Liver (tissue), 9 donors: Measurements from ENCODE around the gene NLGN1. TPM values are rescaled to one million over a fixed set of nuclear protein-coding genes. Genes with fewer than 3 reads are reported as not detected.

Experiments used
- DNase-seq: peaks from one replicate; pipeline ENCODE4 v3.0.0-alpha.2; 2017; ENCODE audit warnings: low spot score
- H3K27ac ChIP-seq, 2 donors: one replicate each; pipeline ENCODE4 v1.7.0; 2013; ENCODE audit warnings: inconsistent platforms in 2 of 2, low read length in 2 of 2, control low read depth in 1 of 2, low read depth in 1 of 2, mild to moderate bottlenecking in 1 of 2
- H3K27me3 ChIP-seq, 4 donors: one replicate each; pipeline versions ENCODE4 v1.6.1 to v1.7.0; 2013; ENCODE audit warnings: low read length in 3 of 4, inconsistent platforms in 1 of 4, mild to moderate bottlenecking in 1 of 4, moderate library complexity in 1 of 4; ENCODE audit not compliant: control insufficient read depth in 4 of 4, insufficient read depth in 4 of 4
- H3K36me3 ChIP-seq, 4 donors: one replicate each; pipeline versions ENCODE4 v1.6.1 to v1.7.0; 2013; ENCODE audit warnings: low read length in 3 of 4, mild to moderate bottlenecking in 3 of 4, low read depth in 1 of 4, moderate library complexity in 1 of 4; ENCODE audit not compliant: control insufficient read depth in 4 of 4, insufficient read depth in 3 of 4
- H3K4me1 ChIP-seq, 4 donors: one replicate each; pipeline versions ENCODE4 v1.6.1 to v1.7.0; 2013; ENCODE audit warnings: low read length in 3 of 4, mild to moderate bottlenecking in 3 of 4, moderate library complexity in 1 of 4; ENCODE audit not compliant: control insufficient read depth in 4 of 4, insufficient read depth in 4 of 4
- H3K4me3 ChIP-seq, 3 donors: one replicate each; pipeline versions ENCODE4 v1.6.1 to v1.7.0; 2013; ENCODE audit warnings: low read length in 3 of 3, control low read depth in 1 of 3, low read depth in 1 of 3, mild to moderate bottlenecking in 1 of 3
- H3K9ac ChIP-seq, 2 donors: one replicate each; pipeline ENCODE4 v1.7.0; 2013; ENCODE audit warnings: low read length in 2 of 2, mild to moderate bottlenecking in 2 of 2, moderate library complexity in 2 of 2, control low read depth in 1 of 2, low read depth in 1 of 2
- H3K9me3 ChIP-seq, 4 donors: one replicate each; pipeline versions ENCODE4 v1.6.1 to v1.7.0; 2013; ENCODE audit warnings: low read length in 3 of 4; ENCODE audit not compliant: control insufficient read depth in 4 of 4
- EGR1 ChIP-seq, 2 donors: IDR thresholded peaks; 2 replicates each; pipeline ENCODE4 v1.6.1; 2016 to 2018; ENCODE audit warnings: antibody characterized with exemption in 2 of 2, low read depth in 2 of 2
- FOXA1 ChIP-seq: IDR thresholded peaks from 2 replicates; pipeline ENCODE4 v1.6.1; 2016; ENCODE audit warnings: antibody characterized with exemption
- FOXA2 ChIP-seq: IDR thresholded peaks from 2 replicates; pipeline ENCODE4 v1.6.1; 2016; ENCODE audit warnings: antibody characterized with exemption
- GABPA ChIP-seq, 2 donors: IDR thresholded peaks in 1 of 2; conservative IDR thresholded peaks in 1 of 2; 2 replicates each; pipeline ENCODE4 v1.6.1; 2016; ENCODE audit warnings: antibody characterized with exemption in 2 of 2, mild to moderate bottlenecking in 1 of 2, moderate library complexity in 1 of 2
- HNF4A ChIP-seq, 2 donors: conservative IDR thresholded peaks; 2 replicates each; pipeline ENCODE4 v1.6.1; 2016; ENCODE audit warnings: antibody characterized with exemption in 2 of 2, mild to moderate bottlenecking in 2 of 2
- HNF4G ChIP-seq: IDR thresholded peaks from 2 replicates; pipeline ENCODE4 v1.6.1; 2016; ENCODE audit warnings: antibody characterized with exemption
- JUND ChIP-seq, 2 donors: IDR thresholded peaks; 2 replicates each; pipeline ENCODE4 v1.6.1; 2016; ENCODE audit warnings: antibody characterized with exemption in 2 of 2
- NR2F2 ChIP-seq: IDR thresholded peaks from 2 replicates; pipeline ENCODE4 v1.6.1; 2016; ENCODE audit warnings: antibody characterized with exemption
- RAD21 ChIP-seq, 2 donors: IDR thresholded peaks; 2 replicates each; pipeline ENCODE4 v1.6.1; 2016; ENCODE audit warnings: antibody characterized with exemption in 2 of 2, mild to moderate bottlenecking in 2 of 2
- RXRA ChIP-seq, 2 donors: IDR thresholded peaks; 2 replicates each; pipeline ENCODE4 v1.6.1; 2017 to 2018; ENCODE audit warnings: antibody characterized with exemption in 2 of 2, mild to moderate bottlenecking in 1 of 2
- SP1 ChIP-seq: IDR thresholded peaks from 2 replicates; pipeline ENCODE4 v1.6.1; 2018; ENCODE audit warnings: antibody characterized with exemption, mild to moderate bottlenecking
- TAF1 ChIP-seq: conservative IDR thresholded peaks from 2 replicates; pipeline ENCODE4 v1.6.1; 2016; ENCODE audit warnings: antibody characterized with exemption, mild to moderate bottlenecking
- YY1 ChIP-seq: IDR thresholded peaks from 2 replicates; pipeline ENCODE4 v1.6.1; 2016; ENCODE audit warnings: antibody characterized with exemption, mild to moderate bottlenecking
- ZBTB33 ChIP-seq: IDR thresholded peaks from 2 replicates; pipeline ENCODE4 v1.6.1; 2016; ENCODE audit warnings: antibody characterized with exemption
- WGBS: extraction: QIAGEN DNeasy Blood & Tissue Kit; methylation state at CpG from one replicate; pipeline ENCODE4 v1.1.7; 2013; 5-methylcytosine and 5-hydroxymethylcytosine counted together
- polyA plus RNA-seq, 2 donors: library from polyadenylated mRNA; stranded (reverse) in 1 of 2; unstranded in 1 of 2; fragments of 200-250 nt in 1 of 2; fragments of >200 nt in 1 of 2; fragmentation: Nextera tagmentation in 1 of 2; extraction: Ambion mirVana in 1 of 2; gene quantifications; one replicate each; pipeline versions ENCODE4 v1.2.1 to v1.2.3, GENCODE V29; 2013 to 2015
- total RNA-seq, 2 donors: library from RNA; depleted of rRNA; stranded (reverse); fragments of >200 nt; gene quantifications; one replicate each; pipeline ENCODE4 v1.2.3, GENCODE V29; 2014
- TF ChIP-seq, protein P1 (sequence below): IDR thresholded peaks from 2 replicates; pipeline ENCODE4 v1.6.1; 2016; ENCODE audit warnings: antibody characterized with exemption, mild to moderate bottlenecking
- TF ChIP-seq, protein P2 (sequence below): IDR thresholded peaks from 2 replicates; pipeline ENCODE4 v1.6.1; 2016; ENCODE audit warnings: antibody characterized with exemption
- TF ChIP-seq, protein P3 (sequence below): fragments of 150-350 bp; IDR thresholded peaks from 2 replicates; pipeline ENCODE4 v1.5.1; 2017; ENCODE audit warnings: improper control_type of control experiment, low read depth, low read length; ENCODE audit not compliant: missing input control
- TF ChIP-seq, protein P4 (sequence below): IDR thresholded peaks from 2 replicates; pipeline ENCODE4 v1.6.1; 2016; ENCODE audit warnings: antibody characterized with exemption
- donor health status: healthy.
- donor health status: healthy.
- donor health status: healthy.
- donor health status: healthy.
- donor health status: healthy.

Gene NLGN1
- total and polyA plus RNA-seq, 4 donors, result 0.02 to 0.67 (median 0.37) TPM; not detected in 1

- TF ChIP-seq, protein P1, sequence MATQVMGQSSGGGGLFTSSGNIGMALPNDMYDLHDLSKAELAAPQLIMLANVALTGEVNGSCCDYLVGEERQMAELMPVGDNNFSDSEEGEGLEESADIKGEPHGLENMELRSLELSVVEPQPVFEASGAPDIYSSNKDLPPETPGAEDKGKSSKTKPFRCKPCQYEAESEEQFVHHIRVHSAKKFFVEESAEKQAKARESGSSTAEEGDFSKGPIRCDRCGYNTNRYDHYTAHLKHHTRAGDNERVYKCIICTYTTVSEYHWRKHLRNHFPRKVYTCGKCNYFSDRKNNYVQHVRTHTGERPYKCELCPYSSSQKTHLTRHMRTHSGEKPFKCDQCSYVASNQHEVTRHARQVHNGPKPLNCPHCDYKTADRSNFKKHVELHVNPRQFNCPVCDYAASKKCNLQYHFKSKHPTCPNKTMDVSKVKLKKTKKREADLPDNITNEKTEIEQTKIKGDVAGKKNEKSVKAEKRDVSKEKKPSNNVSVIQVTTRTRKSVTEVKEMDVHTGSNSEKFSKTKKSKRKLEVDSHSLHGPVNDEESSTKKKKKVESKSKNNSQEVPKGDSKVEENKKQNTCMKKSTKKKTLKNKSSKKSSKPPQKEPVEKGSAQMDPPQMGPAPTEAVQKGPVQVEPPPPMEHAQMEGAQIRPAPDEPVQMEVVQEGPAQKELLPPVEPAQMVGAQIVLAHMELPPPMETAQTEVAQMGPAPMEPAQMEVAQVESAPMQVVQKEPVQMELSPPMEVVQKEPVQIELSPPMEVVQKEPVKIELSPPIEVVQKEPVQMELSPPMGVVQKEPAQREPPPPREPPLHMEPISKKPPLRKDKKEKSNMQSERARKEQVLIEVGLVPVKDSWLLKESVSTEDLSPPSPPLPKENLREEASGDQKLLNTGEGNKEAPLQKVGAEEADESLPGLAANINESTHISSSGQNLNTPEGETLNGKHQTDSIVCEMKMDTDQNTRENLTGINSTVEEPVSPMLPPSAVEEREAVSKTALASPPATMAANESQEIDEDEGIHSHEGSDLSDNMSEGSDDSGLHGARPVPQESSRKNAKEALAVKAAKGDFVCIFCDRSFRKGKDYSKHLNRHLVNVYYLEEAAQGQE, result no peak
- no peak for TF ChIP-seq FOXA2
- TF ChIP-seq SP1, result no peak
- TF ChIP-seq YY1, result no peak
- TF ChIP-seq JUND (IDR thresholded peaks at IDR 0.05), result no peak
- TF ChIP-seq, protein P2, sequence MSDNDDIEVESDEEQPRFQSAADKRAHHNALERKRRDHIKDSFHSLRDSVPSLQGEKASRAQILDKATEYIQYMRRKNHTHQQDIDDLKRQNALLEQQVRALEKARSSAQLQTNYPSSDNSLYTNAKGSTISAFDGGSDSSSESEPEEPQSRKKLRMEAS, result no peak
- no peak for TF ChIP-seq FOXA1
- no peak for TF ChIP-seq RXRA (IDR thresholded peaks at IDR 0.05)
- TF ChIP-seq TAF1, result no peak
- no peak for TF ChIP-seq NR2F2
- TF ChIP-seq RAD21 (IDR thresholded peaks at IDR 0.05), result no peak
- TF ChIP-seq HNF4G, result no peak
- TF ChIP-seq HNF4A (conservative IDR thresholded peaks at IDR 0.05), result no peak
- TF ChIP-seq, protein P3, sequence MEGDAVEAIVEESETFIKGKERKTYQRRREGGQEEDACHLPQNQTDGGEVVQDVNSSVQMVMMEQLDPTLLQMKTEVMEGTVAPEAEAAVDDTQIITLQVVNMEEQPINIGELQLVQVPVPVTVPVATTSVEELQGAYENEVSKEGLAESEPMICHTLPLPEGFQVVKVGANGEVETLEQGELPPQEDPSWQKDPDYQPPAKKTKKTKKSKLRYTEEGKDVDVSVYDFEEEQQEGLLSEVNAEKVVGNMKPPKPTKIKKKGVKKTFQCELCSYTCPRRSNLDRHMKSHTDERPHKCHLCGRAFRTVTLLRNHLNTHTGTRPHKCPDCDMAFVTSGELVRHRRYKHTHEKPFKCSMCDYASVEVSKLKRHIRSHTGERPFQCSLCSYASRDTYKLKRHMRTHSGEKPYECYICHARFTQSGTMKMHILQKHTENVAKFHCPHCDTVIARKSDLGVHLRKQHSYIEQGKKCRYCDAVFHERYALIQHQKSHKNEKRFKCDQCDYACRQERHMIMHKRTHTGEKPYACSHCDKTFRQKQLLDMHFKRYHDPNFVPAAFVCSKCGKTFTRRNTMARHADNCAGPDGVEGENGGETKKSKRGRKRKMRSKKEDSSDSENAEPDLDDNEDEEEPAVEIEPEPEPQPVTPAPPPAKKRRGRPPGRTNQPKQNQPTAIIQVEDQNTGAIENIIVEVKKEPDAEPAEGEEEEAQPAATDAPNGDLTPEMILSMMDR, result no peak
- TF ChIP-seq, protein P4, sequence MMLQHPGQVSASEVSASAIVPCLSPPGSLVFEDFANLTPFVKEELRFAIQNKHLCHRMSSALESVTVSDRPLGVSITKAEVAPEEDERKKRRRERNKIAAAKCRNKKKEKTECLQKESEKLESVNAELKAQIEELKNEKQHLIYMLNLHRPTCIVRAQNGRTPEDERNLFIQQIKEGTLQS, result no peak
- no peak for TF ChIP-seq ZBTB33
- TF ChIP-seq EGR1 (IDR thresholded peaks at IDR 0.05; ENCODE audit: low read depth in 2 of 2), result no peak
- no peak for TF ChIP-seq GABPA (IDR thresholded peaks at IDR 0.05 in 1 of 2, conservative IDR thresholded peaks at IDR 0.05 in 1 of 2)
- no peaks in the 10 kb centered on the region for H3K9me3 ChIP-seq
Observed at GRCh38 chr3:174287705-174288104, 890.2 kb downstream of the NLGN1 start.

GRCh38 chr3:174294616-174295015 lies 897.1 kb downstream of the NLGN1 start:
- no peaks in the 10 kb centered on the region for H3K36me3 ChIP-seq
- DNase-seq, result no peak
- H3K4me1 ChIP-seq, result no peaks in the 10 kb centered on the region
- H3K9ac ChIP-seq, result no peak overlapping the region
- no peak overlapping the region for H3K27ac ChIP-seq
- TF ChIP-seq FOXA1 (no peak), TAF1 (no peak)
- TF ChIP-seq, protein P4, result no peak
- TF ChIP-seq, protein P2, result no peak
- H3K27me3 ChIP-seq, result no peaks in the 10 kb centered on the region
- peaks cover 0 to 2% (median 0%) of the 10 kb centered on the region in 4 donors for H3K9me3 ChIP-seq
- H3K4me3 ChIP-seq, result no peak overlapping the region

More at GRCh38 chr3:174287705-174288104, 890.2 kb downstream of the NLGN1 start:
- H3K27ac ChIP-seq, result no peak overlapping the region
- no peak for DNase-seq
- 68% methylated on average over 1 of the region's 1 CpG for WGBS
- no peaks in the 10 kb centered on the region for H3K27me3 ChIP-seq
- H3K4me1 ChIP-seq, result no peaks in the 10 kb centered on the region
- no peak overlapping the region for H3K9ac ChIP-seq
- no peak overlapping the region for H3K4me3 ChIP-seq
- H3K36me3 ChIP-seq, result no peaks in the 10 kb centered on the region
